ENCODE data around the gene GABRR1.

GABRR1 gene

DNA sequence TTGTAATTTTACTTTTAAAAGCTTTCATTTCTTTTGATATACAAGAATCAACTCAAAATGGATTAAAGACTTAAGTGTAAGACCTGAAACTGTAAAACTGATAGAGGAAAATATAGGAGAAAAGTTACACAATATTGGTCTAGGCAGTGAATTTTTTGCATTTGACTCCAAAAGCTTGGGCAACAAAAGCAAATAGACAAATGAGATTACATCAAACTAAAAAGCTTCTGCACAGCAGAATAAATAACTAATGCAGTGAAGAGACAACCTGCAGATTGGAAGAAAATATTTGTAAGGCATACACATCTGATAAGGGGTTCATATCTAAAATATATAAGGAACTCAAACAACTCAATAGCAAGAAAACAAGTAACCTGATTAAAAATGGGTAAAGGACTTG, 3.0 kb downstream of the GABRR1 start:
- DNase-seq, result no peak

DNA sequence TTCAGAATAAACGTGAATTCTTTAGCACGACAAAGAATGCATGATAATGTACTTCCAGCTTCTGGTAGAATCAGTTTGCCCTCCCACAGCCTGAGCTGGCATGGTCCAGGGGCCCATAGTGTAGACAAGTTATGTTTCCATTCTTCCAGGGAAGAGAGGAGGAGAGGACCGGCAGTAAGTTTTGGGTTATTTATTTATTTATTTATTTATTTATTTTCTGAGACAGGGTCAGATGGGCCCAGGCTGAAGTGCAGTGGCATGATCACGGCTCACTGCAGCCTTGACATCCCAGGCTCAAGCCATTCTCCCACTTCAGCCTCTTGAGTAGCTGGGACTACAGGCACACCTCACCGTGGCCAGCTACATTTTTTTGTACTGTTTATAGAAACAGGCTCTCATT, 4.7 kb downstream of the GABRR1 start:
- no peak for DNase-seq

DNA sequence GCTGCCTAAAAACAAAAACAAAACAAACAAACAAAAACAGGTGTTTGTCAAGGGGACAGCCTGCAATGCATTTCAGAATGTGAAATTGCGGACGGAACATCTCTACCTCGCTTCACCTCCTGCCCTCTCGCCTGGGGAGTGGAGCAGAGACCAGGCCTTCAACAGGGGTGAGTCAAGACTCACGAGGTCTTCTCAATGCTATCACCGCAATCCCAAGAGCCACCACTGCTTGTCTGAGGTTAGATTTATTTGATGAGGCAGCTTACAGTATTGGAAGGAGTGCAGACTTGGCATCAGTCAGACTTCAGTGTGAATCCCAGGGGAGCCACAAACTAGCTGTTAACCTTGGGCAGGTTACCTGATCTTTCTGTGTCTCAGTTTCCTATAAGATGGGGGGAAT, 7.7 kb downstream of the GABRR1 start:
- DNase-seq, result no peak

DNA sequence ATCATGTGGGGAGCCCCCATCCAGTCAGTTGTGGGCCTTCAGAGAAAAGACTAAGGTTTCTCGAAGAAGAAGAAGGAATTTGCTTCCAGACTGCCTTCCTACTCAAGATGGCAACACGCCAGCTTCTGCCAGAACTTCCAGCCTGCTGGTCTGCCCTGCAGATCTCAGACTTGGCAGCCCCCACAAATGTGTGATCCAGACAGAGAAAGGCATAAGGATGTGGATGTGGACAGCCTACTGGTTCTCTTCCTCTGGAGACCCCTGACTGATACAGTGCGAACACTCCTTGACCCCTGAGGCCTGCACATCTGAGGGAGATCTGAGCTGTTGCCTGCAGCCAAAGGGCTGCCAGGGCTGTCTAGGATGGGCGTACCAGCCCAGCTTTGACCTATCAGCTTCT, 8.6 kb downstream of the GABRR1 start:
- DNase-seq, result no peak

DNA sequence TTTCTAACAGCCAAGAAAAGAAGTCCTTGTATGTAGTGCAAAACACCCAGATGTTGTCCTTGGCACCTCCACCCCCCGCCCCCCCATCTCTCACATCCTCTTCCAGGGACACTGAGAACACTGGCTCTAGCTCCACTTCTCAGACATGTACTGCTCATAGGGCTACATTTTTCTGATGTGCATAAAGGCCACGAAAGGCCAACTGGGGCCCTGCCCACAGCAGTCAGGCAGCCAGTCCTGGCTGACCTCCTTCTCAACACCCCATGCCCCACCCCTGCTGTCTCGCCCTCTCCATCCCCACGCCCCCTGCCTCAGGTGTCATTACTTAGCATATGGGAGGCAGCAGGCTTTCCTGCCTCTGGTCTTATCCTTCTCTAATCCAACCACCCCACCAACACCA, 11.3 kb downstream of the GABRR1 start:
- DNase-seq, result no peak

DNA sequence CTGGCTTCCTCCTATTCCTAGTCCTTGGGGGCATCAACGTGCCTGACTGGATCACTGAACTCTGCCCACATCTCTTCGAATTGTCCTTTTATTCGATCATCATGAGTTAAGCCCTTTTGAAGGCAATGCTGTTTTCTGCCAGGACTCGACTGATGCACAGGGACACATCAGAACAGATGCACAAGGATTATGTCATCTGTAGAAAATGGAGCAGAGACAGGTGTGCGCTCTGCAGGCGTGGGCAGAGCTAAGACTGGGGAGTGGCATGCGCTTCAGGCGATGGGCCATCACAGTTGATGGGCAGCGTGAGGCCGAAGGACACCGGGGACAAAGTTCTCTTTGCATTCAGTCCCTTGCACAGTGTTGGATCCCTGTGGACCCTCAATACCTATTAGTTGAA, 13.1 kb downstream of the GABRR1 start:
- no peak for DNase-seq

DNA sequence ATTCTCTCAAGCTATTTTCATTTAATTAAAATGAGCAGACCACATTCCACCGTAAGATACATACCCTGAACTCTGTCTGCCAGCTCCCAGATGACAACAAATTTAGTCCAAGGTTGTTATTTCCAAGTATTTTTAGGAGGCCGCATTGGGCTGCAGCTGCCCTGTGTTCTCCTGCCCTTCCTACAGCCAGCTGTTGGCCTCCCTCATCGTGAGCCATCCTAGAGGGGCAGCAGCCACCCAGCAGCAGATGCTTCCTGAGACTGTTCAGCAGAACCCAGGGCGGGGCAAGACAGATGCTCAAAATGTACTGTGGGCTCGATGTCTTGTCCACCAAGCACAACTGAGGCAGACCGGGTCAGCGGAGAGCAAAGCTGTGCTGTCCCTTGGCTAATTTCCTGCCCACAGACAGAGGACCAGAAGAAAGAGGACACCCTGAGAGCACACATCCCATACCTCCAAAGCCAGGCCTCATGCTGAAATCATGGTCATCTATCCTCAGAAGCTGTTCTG, 16.4 kb downstream of the GABRR1 start:
- DNase-seq, result no peak

DNA sequence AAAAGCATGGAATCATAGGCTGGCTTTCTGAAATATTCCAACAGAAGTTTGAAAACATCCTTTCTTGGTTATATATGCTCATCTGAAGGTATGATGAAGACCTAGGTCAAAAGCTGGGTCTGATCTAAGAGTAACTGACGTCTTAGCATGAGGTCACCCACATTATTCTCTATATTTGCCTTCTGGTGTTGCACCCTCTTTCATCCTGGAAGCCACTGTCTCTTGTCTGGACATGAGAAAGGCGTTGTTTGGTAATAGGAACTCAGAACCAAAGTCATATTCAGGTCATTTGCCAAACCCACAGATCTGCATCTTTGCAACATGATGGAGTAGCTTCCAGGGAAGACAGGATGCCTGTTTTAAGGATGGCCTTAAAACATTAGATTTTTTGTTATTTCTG, 17.6 kb downstream of the GABRR1 start:
- DNase-seq, result no peak

DNA sequence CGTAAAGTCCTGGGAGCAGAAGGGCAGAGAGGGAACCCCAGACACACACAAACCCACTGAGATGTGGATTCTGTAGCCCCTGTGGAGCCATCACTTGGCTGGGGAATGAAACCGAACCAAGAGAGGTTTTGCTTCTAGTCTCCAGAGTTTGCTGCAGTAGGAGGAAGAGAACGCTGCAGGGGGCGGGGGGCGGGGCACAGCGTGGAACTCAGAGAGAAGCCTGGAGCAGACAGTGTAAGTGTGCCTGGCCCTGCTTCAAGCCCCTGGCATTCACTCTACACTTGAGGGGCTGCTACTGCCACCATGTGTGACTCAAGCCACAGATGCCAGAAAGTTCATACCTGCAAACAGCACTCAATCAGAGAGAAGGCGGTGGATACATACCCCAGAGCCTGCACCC, 18.9 kb downstream of the GABRR1 start:
- no peak for DNase-seq

DNA sequence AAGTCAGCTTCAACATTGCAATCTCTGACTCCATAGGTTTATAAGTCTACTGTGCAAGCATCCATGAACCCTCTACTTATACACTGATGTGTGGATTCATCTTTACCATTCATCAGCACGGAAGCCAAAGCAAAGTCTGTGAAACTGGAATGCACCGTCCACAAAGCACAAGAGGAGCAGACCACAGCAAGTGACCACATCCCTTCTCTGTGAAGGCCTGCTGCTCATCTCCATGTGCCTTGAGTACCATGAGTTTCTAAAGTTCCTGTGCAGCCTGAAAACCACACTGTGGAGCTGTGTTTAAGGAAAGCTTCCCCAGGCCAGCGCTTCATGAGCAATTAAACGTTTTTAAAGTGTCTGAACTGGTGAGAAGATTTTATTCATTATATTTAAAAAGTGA, 20.0 kb downstream of the GABRR1 start:
- no peak for DNase-seq

DNA sequence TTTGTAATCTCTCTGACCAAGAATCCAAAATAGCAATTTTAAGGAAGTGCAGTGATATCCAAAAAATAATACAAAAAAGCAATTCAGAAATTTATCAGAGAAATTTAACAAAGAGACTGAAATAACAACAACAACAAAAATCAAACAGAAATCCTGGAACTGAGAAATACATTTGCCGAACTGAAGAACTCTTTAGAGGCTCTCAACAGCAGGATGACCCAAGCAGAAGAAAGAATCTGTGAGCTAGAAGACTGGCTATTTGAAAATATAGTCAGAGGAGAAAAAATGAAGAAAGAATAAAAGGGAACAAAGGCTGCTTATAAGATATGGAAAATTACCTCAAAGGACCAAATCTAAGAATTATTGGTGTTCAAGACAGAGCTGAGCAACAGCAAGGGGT, 22.6 kb downstream of the GABRR1 start:
- DNase-seq, result no peak

DNA sequence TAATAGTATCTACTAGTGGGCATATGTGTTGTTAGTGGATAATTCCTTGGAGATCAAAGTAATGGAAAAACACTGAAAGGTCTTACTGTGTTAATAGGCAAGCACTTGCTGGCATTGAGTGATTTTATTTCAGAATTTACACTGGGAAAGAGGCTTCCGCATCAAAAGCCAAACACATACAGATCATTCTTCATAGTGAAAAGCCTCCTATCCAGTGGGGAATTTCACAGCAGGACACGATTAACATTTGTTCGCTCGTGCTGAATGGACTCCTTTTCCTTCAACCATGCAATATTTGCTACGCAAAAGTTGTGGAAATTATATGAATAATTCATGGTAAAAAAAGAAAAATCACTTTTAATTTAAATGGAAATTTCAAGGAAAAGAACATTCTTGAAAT, 26.4 kb downstream of the GABRR1 start:
- DNase-seq, result no peak

DNA sequence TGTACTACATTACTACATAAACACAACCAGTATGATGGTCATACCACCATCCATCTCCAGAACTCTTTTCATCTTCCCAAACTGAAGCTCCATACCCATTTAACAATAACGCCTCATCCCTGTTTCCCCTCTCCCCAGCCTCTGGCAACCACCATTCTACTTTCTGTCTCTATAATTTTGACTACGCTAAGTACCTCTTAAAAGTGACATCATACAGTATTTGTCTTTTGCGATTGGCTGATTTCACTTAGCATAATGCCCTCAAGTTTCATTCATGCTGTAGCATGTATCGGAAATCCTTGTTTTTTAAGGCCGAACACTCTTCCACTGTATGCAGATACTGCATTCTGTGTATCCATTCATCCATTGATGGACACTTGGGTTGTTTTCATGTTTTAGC, 29.7 kb downstream of the GABRR1 start:
- DNase-seq, result no peak

DNA sequence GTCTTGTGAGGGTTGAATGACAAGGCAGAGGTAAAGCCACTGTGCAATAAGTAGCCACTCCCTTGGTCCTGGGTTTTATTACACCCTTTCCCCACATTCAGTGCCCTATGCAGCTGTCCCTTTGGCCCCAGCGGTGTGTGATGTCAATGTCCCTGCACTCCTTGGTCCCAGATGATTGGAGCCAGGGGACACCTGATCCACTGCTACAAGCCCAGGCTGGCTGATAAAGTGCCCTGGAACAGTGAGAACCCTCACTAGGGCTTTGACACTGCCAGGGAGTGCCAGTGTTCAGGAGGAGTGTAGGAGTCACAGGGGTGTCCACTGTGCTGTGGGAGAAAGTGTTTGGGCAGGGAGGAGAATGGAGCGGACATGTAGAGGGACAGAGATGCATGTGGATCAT, 30.4 kb downstream of the GABRR1 start:
- no peak for DNase-seq

DNA sequence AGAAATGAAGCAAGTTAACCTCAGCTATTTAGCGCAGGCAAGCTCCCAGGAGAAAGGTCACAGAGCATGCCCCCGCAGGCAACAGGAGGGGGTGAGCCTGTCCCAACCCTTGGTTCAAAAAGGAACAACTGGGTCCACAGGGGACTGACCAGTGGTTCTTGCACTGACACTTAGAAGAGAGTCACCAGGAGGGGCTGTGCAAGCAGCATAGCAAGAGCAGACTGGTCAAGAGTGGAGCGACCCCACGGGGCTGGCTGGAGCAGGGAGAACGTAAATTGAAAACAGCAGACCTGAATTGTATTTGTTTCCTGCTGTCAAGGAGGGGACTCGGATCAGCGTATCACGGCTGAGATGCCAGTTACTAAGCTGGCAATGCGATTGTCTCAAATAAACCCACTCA, 32.8 kb downstream of the GABRR1 start:
- no peak for DNase-seq

DNA sequence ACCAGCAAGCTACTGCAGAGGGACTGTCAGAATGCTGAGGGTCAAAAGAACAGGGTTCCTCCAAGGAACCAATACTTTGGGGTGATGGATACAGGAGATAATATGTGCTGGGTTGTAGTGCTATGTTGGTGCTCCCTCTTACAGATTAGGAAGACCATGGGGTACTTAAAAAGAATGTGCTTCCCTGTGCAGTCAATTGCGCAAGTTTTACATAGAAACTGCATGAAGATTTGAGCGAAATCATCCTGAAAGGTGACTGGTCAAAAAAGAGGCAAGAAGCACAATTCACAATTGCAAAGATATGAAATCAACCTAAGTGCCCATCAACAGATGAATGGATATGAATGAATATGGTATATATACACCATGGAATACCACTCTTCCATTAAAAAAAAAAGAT, 33.9 kb downstream of the GABRR1 start:
- DNase-seq, result no peak

DNA sequence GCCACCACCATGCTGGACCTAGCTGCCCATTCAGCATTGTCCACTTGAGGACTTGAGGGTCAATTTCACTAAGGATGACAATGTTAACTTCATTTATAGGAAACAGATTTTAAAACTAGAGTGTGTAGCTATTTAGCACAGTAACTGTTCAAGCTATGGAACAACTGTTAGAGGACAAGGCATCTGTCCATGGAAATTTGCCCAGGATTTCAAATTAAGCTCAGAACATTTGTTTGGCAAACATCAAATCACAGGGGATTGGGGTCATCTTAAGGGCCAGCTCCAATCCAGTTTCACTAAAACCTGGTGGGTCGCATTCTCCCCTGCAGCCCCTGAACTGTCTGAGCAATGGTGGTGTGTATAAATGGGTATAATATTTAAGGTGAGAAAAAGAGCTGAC, 36.2 kb downstream of the GABRR1 start:
- no peak for DNase-seq

DNA sequence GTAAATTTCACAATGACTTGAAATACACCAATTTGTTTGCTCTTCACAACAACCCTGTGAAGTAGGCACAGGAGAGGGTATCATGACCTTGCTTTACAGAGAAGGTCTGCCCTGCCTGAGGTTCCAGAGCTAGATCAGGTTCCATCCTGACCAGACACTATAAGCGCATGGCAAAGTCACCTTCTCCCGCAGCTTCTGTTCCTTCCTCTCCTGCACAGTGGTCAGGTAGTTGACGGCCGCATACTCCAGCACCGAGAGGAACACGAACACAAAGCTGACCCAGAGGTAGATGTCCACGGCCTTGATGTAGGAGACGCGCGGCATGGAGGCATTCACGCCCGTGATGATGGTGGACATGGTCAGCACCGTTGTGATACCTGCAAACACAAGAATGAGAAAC, 37.0 kb downstream of the GABRR1 start:
- no peak for DNase-seq

DNA sequence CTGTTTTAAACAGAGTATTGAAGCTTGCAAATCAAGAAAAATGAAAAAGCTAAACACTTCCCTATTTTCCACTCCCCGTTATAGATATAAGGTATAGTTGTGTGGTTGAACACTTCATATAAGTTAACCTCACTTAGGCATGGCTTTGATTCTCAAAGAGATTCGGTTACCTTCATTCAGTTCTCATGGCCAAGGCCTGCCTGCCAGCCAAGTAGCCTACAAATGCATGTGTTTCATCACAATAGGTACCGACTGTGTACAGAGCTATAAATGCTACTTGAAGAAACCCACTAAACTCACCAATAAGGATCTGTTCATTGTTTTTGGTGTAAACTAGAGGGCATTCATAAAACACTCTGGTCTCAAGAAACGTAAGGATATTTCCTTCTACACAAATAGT, 43.5 kb downstream of the GABRR1 start:
- no peak for DNase-seq

DNA sequence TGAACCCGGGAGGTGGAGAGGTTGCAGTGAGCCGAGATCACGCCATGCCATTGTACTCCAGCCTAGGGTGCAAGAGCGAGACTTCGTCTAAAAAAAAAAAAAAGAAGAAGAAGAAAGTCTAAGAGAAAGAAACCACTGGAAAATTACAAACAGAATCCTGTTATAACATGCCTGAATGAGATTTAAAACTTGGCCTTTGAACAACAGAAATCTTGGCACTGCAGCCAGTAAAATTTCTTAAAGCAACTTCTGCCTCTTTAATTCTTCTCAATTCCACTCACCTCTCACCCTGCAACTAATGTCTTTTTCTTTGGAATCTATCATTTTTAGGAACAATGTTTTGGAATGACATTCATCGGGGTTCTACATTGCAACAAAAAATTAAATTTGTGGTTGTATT, 45.0 kb downstream of the GABRR1 start:
- DNase-seq, result no peak

DNA sequence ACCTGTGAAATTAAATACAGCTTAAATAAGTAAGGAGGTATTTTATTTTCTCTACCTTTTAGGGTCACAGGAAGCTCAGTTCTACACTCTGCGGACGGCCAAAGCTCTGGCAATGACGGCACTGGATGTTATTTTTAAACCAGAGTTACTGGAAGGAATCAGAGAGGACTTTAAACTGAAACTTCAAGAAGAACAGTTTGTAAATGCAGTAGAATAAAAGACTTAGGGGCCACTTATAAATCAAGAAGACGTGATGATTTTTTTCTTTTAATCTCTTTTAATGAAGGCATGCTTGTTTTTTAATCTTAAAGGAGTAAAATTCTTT, 55.1 kb downstream of the GABRR1 start:
- no peak for DNase-seq

DNA sequence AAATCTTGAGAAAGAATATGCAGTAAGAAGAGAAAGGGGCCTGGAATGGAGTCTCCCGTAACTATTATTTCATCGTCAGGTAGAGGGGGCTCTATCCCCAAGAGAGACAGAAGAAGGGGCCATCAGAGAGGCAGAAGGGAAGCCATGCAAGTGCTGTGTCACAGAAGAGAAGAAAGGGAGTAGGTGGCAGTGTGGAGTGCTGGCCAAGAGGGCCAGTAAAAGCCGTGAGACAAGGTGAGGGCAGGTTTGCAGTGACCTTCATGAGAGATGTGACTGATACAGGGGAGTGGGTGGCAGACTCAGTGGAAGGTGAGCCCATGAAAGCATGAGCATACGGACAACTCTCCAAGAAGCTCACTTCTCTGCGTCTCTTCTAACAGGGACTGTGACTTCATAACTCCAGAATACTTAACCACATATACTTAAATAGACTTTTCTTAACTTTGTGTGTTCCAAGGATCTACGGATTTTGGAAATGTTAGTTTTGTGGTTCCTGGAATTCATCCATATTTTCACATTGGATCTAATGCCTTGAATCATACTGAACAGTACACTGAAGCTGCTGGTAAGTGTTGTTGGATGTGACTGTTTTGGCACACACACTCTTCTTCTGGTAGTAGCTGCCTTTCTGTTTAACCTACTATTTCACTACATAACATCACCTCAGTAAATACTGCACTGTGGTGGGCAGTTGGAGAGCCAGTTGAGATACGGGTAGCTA, 55.7 kb downstream of the GABRR1 start:
- DNase-seq, result no peak

DNA sequence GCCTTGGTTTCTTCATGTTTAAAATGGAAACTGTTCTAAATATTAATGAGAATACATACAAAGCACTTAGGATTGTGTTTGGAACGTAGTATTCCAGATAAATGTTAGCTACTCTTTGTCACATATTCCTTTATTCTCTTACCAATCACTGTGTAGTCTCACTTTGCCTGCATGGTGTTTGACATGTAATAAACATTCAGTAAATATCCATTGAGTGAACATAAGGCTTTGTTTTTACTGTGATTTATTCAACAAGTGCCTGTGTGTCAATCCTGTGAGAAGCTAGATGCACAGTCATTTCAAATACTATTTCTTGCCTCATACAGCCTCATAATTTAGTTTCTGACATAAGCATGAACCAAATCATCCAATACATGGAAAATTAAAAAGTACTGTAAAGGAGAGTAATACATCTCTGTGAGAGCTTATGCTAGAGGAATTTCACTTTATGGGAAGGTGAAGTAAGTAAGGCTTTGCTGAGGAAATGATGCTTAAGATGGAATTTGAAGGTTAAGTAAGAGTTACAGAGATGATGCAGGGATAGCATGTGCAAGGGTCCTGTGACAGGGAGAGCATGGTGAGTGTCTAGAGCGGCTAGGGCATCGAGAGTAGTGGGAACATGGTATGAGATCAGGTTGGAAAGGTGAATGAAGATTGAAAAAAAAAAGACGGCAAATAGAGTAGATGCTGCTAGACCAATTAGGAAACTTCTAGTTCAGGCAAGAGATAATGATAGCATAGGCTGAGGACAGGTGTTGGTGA, 56.6 kb downstream of the GABRR1 start:
- DNase-seq, result no peak

DNA sequence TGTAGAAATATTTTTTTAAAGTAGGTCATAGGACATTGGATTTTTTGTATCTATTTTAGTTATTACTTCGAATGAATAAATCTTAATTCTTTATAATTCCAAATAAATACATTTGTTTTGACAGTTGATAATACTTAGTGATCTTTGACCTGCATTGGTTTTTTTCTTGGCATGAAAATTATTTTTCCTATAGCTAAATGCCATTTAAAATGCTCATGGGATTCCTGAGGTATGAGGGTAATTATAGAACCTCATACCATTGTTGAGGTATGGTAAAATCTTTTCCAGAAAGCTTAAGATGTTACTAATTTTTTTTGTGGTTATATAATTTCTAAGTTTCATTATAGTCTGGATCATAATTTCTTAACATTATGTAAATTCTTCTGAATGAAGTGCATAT, 63.0 kb downstream of the GABRR1 start:
- no peak for DNase-seq
